Tibial nerve (tissue), 4 donors: ENCODE results near the gene CLK3. TPM values are rescaled to one million over a fixed set of nuclear protein-coding genes. Genes with fewer than 3 reads are reported as not detected.

Experiments
- DNase-seq, 2 donors: peaks; one replicate each; pipeline ENCODE4 v3.0.0-alpha.2; 2019; ENCODE audit warnings: low spot score in 2 of 2
- H3K27ac ChIP-seq, 4 donors: fragments of 200-600 bp; sonication (generic) in 3 of 4; one replicate each; pipeline ENCODE4 v1.5.1; 2017 to 2019; ENCODE audit warnings: mild to moderate bottlenecking in 1 of 4
- H3K27me3 ChIP-seq, 2 donors: fragments of 200-600 bp; sonication (generic) in 1 of 2; one replicate each; pipeline versions ENCODE4 v1.5.1 to v1.6.0; 2017 to 2019
- H3K36me3 ChIP-seq, 3 donors: fragments of 200-600 bp; sonication (generic); one replicate each; pipeline ENCODE4 v1.5.1; 2018 to 2019
- H3K4me1 ChIP-seq, 4 donors: fragments of 200-600 bp; sonication (generic) in 3 of 4; one replicate each; pipeline ENCODE4 v1.5.1; 2017 to 2019
- H3K4me3 ChIP-seq, 4 donors: fragments of 200-600 bp; sonication (generic) in 3 of 4; one replicate each; pipeline ENCODE4 v1.5.1; 2017 to 2019; ENCODE audit warnings: mild to moderate bottlenecking in 1 of 4, moderate library complexity in 1 of 4
- H3K9me3 ChIP-seq, 4 donors: fragments of 200-600 bp; sonication (generic) in 3 of 4; one replicate each; pipeline ENCODE4 v1.5.1; 2017 to 2019
- CTCF ChIP-seq, 5 experiments: fragments of 200-600 bp in 3 of 5; fragments of 450-650 bp in 2 of 5; sonication (generic) in 3 of 5; IDR thresholded peaks; one replicate each; pipeline ENCODE4 v1.5.1; 2016 to 2019; ENCODE audit warnings: antibody characterized with exemption in 5 of 5, mild to moderate bottlenecking in 3 of 5, moderate library complexity in 2 of 5
- EP300 ChIP-seq, 2 donors: sonication (generic); formaldehyde crosslinking; IDR thresholded peaks; one replicate each; pipeline ENCODE4 v1.6.1; 2017; ENCODE audit warnings: antibody characterized with exemption in 2 of 2, mild to moderate bottlenecking in 1 of 2
- POLR2A ChIP-seq, 2 donors: fragments of 450-650 bp; IDR thresholded peaks; one replicate each; pipeline ENCODE4 v1.6.1; 2017; ENCODE audit warnings: antibody characterized with exemption in 2 of 2, mild to moderate bottlenecking in 2 of 2, moderate library complexity in 2 of 2
- WGBS, 2 donors: methylation state at CpG; one replicate each; pipeline ENCODE4 v1.1.5; 2018; 5-methylcytosine and 5-hydroxymethylcytosine counted together
- total RNA-seq, 4 donors: library from RNA; depleted of rRNA; stranded (reverse); fragments of >200 nt; gene quantifications; one replicate each; pipeline ENCODE4 v1.1.0, GENCODE V29; 2016

CLK3 gene
- total RNA-seq, 4 donors from 2014 or later, result 130 to 181 (median 138) TPM

DNA sequence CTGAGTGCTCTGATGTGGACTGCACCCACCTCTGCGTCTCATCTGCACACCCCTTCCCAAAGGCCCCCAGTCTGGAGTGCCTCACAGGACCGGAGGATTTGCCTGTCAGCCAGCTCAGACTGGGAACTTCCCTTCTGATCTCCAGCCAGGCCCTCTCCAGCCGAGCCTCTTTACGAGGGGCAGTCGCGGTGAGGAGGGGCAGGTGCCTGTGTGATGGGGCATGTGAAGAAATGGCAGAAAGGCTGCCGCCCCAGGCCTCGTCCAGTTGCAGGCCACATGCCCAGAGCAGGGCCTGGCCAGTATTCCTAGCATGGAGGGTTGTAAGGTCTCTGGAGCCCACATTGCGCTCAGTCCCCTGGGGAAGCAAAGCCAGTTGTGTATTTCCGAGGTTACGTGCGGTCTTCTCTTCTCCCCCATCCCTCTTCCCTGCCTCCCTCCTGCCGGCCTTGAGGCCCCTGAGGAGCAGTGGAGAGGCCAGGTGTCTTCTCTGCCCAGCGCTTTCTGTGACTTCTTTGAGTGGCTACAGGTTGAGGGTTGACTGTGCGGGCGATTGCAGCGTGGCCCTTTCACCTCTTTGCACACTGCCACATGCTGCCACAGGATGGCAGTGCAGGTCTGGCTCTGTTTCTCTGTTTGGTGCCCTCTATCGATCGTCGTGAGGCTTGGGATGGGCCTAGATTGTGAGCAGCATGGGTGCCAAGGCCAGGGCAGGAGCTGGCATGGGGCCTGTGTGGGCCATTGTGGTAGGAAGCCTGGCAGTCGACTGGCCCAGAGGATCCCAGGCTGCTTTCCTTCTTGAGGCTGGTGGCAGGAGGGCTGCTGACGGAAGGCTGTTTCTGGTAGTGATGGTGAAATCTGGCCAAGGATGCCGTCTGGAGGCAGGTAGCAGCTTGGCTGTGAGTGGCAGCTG lies 5.3 kb downstream of the CLK3 start:
- 59 to 65% methylated on average over 20 to 23 of the region's 23 CpGs for WGBS, 2 donors
- H3K27me3 ChIP-seq, result no peaks in the 10 kb centered on the region
- peak; percentile 44 to 50 for DNase-seq
- no peak for TF ChIP-seq EP300 (IDR thresholded peaks at IDR 0.05)
- no peak for TF ChIP-seq POLR2A (IDR thresholded peaks at IDR 0.05)
- peak; percentile 53 to 68 (median 63) for TF ChIP-seq CTCF (IDR thresholded peaks at IDR 0.05)
- H3K4me3 ChIP-seq, result no peak overlapping the region
- H3K9me3 ChIP-seq, result no peaks in the 10 kb centered on the region
- H3K36me3 ChIP-seq, result peaks cover 4 to 72% (median 59%) of the 10 kb centered on the region in 3 donors
- H3K4me1 ChIP-seq, result peaks cover 0 to 50% (median 25%) of the 10 kb centered on the region in 4 donors
- no peak overlapping the region for H3K27ac ChIP-seq

DNA sequence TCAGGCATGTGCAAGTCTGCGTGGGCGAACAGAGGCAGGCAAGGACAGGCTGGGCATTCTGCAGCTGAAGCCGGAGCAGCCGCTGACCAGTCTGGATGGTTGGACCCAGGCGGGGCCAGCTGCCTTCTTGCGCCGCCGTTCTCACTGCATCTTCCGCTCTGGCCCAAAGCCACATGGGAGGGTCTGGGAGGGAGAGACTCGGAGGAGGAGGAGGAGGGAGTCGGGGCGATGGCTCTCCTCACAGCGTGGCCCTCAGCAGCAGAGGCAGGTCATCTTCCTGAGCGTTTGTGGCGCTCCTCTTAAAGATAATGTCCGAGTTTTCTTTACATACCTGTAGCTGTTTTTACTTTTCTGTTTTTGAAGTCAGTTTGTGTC lies 5.9 kb downstream of the CLK3 start:
- WGBS, 2 donors, result 74 to 84% methylated on average over 15 to 16 of the region's 16 CpGs
- Histone ChIP-seq H3K4me1 (peaks cover 0 to 46% (median 23%) of the 10 kb centered on the region in 4 donors), H3K9me3 (no peaks in the 10 kb centered on the region), H3K27me3 (no peaks in the 10 kb centered on the region), H3K4me3 (no peak overlapping the region), H3K27ac (no peak overlapping the region), H3K36me3 (peaks cover 4 to 78% (median 65%) of the 10 kb centered on the region in 3 donors)
- no peak for DNase-seq
- TF ChIP-seq EP300 (IDR thresholded peaks at IDR 0.05) (no peak), POLR2A (IDR thresholded peaks at IDR 0.05) (no peak), CTCF (IDR thresholded peaks at IDR 0.05) (no peak)

- Histone ChIP-seq H3K36me3 (peaks cover 4 to 82% (median 65%) of the 10 kb centered on the region in 3 donors), H3K4me3 (no peak overlapping the region), H3K9me3 (no peaks in the 10 kb centered on the region), H3K27me3 (no peaks in the 10 kb centered on the region), H3K4me1 (peaks cover 0 to 42% (median 19%) of the 10 kb centered on the region in 4 donors), H3K27ac (no peak overlapping the region)
- 82 to 85% methylated on average over 21 of the region's 21 CpGs for WGBS, 2 donors
- TF ChIP-seq EP300 (IDR thresholded peaks at IDR 0.05) (no peak), POLR2A (IDR thresholded peaks at IDR 0.05) (no peak), CTCF (IDR thresholded peaks at IDR 0.05) (no peak)
- DNase-seq, result no peak
These were observed 6.3 kb downstream of the CLK3 start for GRCh38 chr15:74621936-74622335.

- Histone ChIP-seq H3K36me3 (peaks cover 4 to 90% (median 65%) of the 10 kb centered on the region in 3 donors), H3K27me3 (no peaks in the 10 kb centered on the region), H3K9me3 (no peaks in the 10 kb centered on the region), H3K27ac (no peak overlapping the region), H3K4me3 (no peak overlapping the region), H3K4me1 (peaks cover 0 to 34% (median 11%) of the 10 kb centered on the region in 4 donors)
- 81% methylated on average over 3 of the region's 3 CpGs for WGBS, 2 donors
- TF ChIP-seq CTCF (IDR thresholded peaks at IDR 0.05) (no peak), EP300 (IDR thresholded peaks at IDR 0.05) (no peak), POLR2A (IDR thresholded peaks at IDR 0.05) (no peak)
- DNase-seq, result no peak
These were observed 7.1 kb downstream of the CLK3 start for GRCh38 chr15:74622758-74623157.

DNA sequence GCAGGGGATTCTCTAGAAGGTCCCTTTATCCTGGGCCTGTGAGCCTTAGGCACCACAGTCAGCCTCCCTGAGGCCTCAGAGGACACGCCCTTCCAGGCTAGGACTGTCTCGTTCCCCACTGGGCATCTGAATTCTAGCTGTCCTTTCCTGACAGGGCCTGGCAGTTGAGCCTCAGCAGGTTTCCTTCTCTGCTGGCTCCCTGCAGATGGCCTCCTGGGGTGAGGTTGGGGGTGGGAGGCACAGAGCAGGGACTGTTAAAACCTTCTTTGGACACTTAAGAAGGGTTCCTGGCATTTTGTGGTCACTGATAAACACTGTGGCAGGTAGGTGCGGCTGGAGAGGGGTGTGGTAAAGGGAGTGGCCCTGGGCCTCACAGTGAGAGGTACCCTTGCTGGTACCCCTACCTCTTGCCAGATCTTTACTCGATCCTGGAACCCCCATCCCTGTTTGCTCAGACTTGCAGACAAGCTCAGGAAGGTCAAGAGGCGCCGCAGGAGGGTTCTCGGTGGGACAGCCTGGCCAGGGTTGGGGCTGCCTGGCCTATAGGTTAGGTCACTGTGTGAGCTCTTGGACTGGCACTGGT lies 8.5 kb downstream of the CLK3 start:
- Histone ChIP-seq H3K4me1 (peaks cover 0 to 20% (median 2%) of the 10 kb centered on the region in 4 donors), H3K27me3 (no peaks in the 10 kb centered on the region), H3K27ac (no peak overlapping the region), H3K36me3 (peaks cover 4 to 100% (median 75%) of the 10 kb centered on the region in 3 donors), H3K9me3 (no peaks in the 10 kb centered on the region), H3K4me3 (no peak overlapping the region)
- no peak for TF ChIP-seq POLR2A (IDR thresholded peaks at IDR 0.05)
- no peak for TF ChIP-seq EP300 (IDR thresholded peaks at IDR 0.05)
- TF ChIP-seq CTCF (IDR thresholded peaks at IDR 0.05), result no peak
- 74 to 80% methylated on average over 7 of the region's 7 CpGs for WGBS, 2 donors
- DNase-seq, result no peak
